ENCODE measurements around the gene PNLIPRP2. TPM values are rescaled to one million over a fixed set of nuclear protein-coding genes. Genes with fewer than 3 reads are reported as not detected.

The PNLIPRP2 gene
- total RNA-seq, 2 experiments from 2014 or later, result not detected

GRCh38 chr10:116676118-116676517 lies 55.4 kb downstream of the PNLIPRP2 start:
- DNase-seq, result no peak
- Mint-ChIP-seq H3K27ac (no peak overlapping the region), H3K36me3 (no peaks in the 10 kb centered on the region), H3K4me1 (no peaks in the 10 kb centered on the region), H3K4me3 (no peak overlapping the region), H3K9me3 (no peaks in the 10 kb centered on the region), H3K27me3 (peaks cover 12% of the 10 kb centered on the region)

GRCh38 chr10:116676633-116677032 lies 55.9 kb downstream of the PNLIPRP2 start:
- Mint-ChIP-seq H3K4me1 (no peaks in the 10 kb centered on the region), H3K27ac (no peak overlapping the region), H3K4me3 (no peak overlapping the region), H3K27me3 (peaks cover 9% of the 10 kb centered on the region), H3K9me3 (no peaks in the 10 kb centered on the region), H3K36me3 (no peaks in the 10 kb centered on the region)
- DNase-seq, result no peak

- Mint-ChIP-seq H3K27ac (no peak overlapping the region), H3K4me1 (peaks cover 2% of the 10 kb centered on the region), H3K9me3 (no peaks in the 10 kb centered on the region), H3K4me3 (no peak overlapping the region), H3K36me3 (no peaks in the 10 kb centered on the region), H3K27me3 (peaks cover 11% of the 10 kb centered on the region)
- no peak for DNase-seq
Observed at GRCh38 chr10:116679351-116679750, 58.6 kb downstream of the PNLIPRP2 start.

- Mint-ChIP-seq H3K9me3 (no peaks in the 10 kb centered on the region), H3K27ac (no peak overlapping the region), H3K36me3 (no peaks in the 10 kb centered on the region), H3K4me3 (no peak overlapping the region), H3K4me1 (peaks cover 2% of the 10 kb centered on the region), H3K27me3 (peaks cover 26% of the 10 kb centered on the region)
- no peak for DNase-seq
Observed at GRCh38 chr10:116683166-116683565, 62.4 kb downstream of the PNLIPRP2 start.

- no peak overlapping the region for H3K4me3 Mint-ChIP-seq
- no peak overlapping the region for H3K27ac Mint-ChIP-seq
- no peaks in the 10 kb centered on the region for H3K36me3 Mint-ChIP-seq
- DNase-seq, result no peak
- H3K9me3 Mint-ChIP-seq, result no peaks in the 10 kb centered on the region
- peaks cover 2% of the 10 kb centered on the region for H3K4me1 Mint-ChIP-seq
- H3K27me3 Mint-ChIP-seq, result peaks cover 30% of the 10 kb centered on the region
Observed at GRCh38 chr10:116683821-116684220, 63.1 kb downstream of the PNLIPRP2 start.

GRCh38 chr10:116684781-116685180 lies 64.0 kb downstream of the PNLIPRP2 start:
- Mint-ChIP-seq H3K36me3 (no peaks in the 10 kb centered on the region), H3K27ac (no peak overlapping the region), H3K27me3 (peaks cover 37% of the 10 kb centered on the region), H3K4me1 (peaks cover 2% of the 10 kb centered on the region), H3K9me3 (no peaks in the 10 kb centered on the region), H3K4me3 (no peak overlapping the region)
- DNase-seq, result no peak

- no peak for DNase-seq
- Mint-ChIP-seq H3K27ac (no peak overlapping the region), H3K4me3 (no peak overlapping the region), H3K36me3 (no peaks in the 10 kb centered on the region), H3K27me3 (peaks cover 44% of the 10 kb centered on the region), H3K9me3 (no peaks in the 10 kb centered on the region), H3K4me1 (peaks cover 2% of the 10 kb centered on the region)
Observed at GRCh38 chr10:116685807-116686206, 65.1 kb downstream of the PNLIPRP2 start.

- H3K36me3 Mint-ChIP-seq, result no peaks in the 10 kb centered on the region
- H3K27me3 Mint-ChIP-seq, result peaks cover 49% of the 10 kb centered on the region
- H3K4me1 Mint-ChIP-seq, result peaks cover 2% of the 10 kb centered on the region
- no peak overlapping the region for H3K27ac Mint-ChIP-seq
- no peaks in the 10 kb centered on the region for H3K9me3 Mint-ChIP-seq
- no peak overlapping the region for H3K4me3 Mint-ChIP-seq
- no peak for DNase-seq
Observed at GRCh38 chr10:116686632-116687031, 65.9 kb downstream of the PNLIPRP2 start.

- Mint-ChIP-seq H3K9me3 (no peaks in the 10 kb centered on the region), H3K27me3 (peaks cover 52% of the 10 kb centered on the region), H3K4me3 (no peak overlapping the region), H3K4me1 (no peaks in the 10 kb centered on the region), H3K27ac (no peak overlapping the region), H3K36me3 (no peaks in the 10 kb centered on the region)
- no peak for DNase-seq
Observed at GRCh38 chr10:116687633-116688032, 66.9 kb downstream of the PNLIPRP2 start.

GRCh38 chr10:116688241-116688711 lies 67.5 kb downstream of the PNLIPRP2 start:
- Mint-ChIP-seq H3K4me3 (no peak overlapping the region), H3K9me3 (no peaks in the 10 kb centered on the region), H3K27me3 (peaks cover 47% of the 10 kb centered on the region), H3K27ac (no peak overlapping the region), H3K36me3 (no peaks in the 10 kb centered on the region), H3K4me1 (no peaks in the 10 kb centered on the region)
- DNase-seq, result no peak

GRCh38 chr10:116688741-116689495 lies 68.2 kb downstream of the PNLIPRP2 start:
- no peak overlapping the region for H3K27ac Mint-ChIP-seq
- H3K4me3 Mint-ChIP-seq, result no peak overlapping the region
- H3K4me1 Mint-ChIP-seq, result no peaks in the 10 kb centered on the region
- DNase-seq, result no peak
- H3K27me3 Mint-ChIP-seq, result peaks cover 47% of the 10 kb centered on the region
- no peaks in the 10 kb centered on the region for H3K9me3 Mint-ChIP-seq
- H3K36me3 Mint-ChIP-seq, result no peaks in the 10 kb centered on the region

GRCh38 chr10:116689744-116690143 lies 69.0 kb downstream of the PNLIPRP2 start:
- Mint-ChIP-seq H3K4me1 (no peaks in the 10 kb centered on the region), H3K36me3 (no peaks in the 10 kb centered on the region), H3K4me3 (no peak overlapping the region), H3K27ac (no peak overlapping the region), H3K27me3 (peaks cover 51% of the 10 kb centered on the region), H3K9me3 (no peaks in the 10 kb centered on the region)
- DNase-seq, result no peak

GRCh38 chr10:116690356-116691322 lies 69.9 kb downstream of the PNLIPRP2 start:
- Mint-ChIP-seq H3K27me3 (peaks cover 57% of the 10 kb centered on the region), H3K9me3 (no peaks in the 10 kb centered on the region), H3K36me3 (no peaks in the 10 kb centered on the region), H3K4me3 (no peak overlapping the region), H3K4me1 (no peaks in the 10 kb centered on the region), H3K27ac (no peak overlapping the region)
- no peak for DNase-seq

GRCh38 chr10:116691635-116692034 lies 70.9 kb downstream of the PNLIPRP2 start:
- Mint-ChIP-seq H3K9me3 (no peaks in the 10 kb centered on the region), H3K36me3 (no peaks in the 10 kb centered on the region), H3K4me1 (no peaks in the 10 kb centered on the region), H3K27ac (no peak overlapping the region), H3K4me3 (no peak overlapping the region), H3K27me3 (peaks cover 61% of the 10 kb centered on the region)
- DNase-seq, result no peak

- peaks cover 61% of the 10 kb centered on the region for H3K27me3 Mint-ChIP-seq
- no peaks in the 10 kb centered on the region for H3K4me1 Mint-ChIP-seq
- no peaks in the 10 kb centered on the region for H3K9me3 Mint-ChIP-seq
- no peaks in the 10 kb centered on the region for H3K36me3 Mint-ChIP-seq
- no peak overlapping the region for H3K4me3 Mint-ChIP-seq
- no peak for DNase-seq
- no peak overlapping the region for H3K27ac Mint-ChIP-seq
Observed at GRCh38 chr10:116692225-116692624, 71.5 kb downstream of the PNLIPRP2 start.

All from activated naive CD8-positive, alpha-beta T cell treated with anti-CD3 and anti-CD28 coated beads for 36 hours (primary cell).